Stimulated activated CD4-positive, alpha-beta T cell treated with anti-CD3 and anti-CD28 coated beads, Interleukin-12 subunit alpha, Interleukin-12 subunit beta, amount 100 ng/mL, for 48 hours (primary cell): ENCODE results near the gene ECE1.
A peak's percentile ranks its signal among the peaks of the same experiment; 100 is the strongest.

ENCODE experiments used
- DNase-seq, 3 donors: peaks; one replicate each; pipeline ENCODE4 v3.0.0-alpha.2; 2020; ENCODE audit warnings: low read depth in 2 of 3, low spot score in 1 of 3

The ECE1 gene

DNA sequence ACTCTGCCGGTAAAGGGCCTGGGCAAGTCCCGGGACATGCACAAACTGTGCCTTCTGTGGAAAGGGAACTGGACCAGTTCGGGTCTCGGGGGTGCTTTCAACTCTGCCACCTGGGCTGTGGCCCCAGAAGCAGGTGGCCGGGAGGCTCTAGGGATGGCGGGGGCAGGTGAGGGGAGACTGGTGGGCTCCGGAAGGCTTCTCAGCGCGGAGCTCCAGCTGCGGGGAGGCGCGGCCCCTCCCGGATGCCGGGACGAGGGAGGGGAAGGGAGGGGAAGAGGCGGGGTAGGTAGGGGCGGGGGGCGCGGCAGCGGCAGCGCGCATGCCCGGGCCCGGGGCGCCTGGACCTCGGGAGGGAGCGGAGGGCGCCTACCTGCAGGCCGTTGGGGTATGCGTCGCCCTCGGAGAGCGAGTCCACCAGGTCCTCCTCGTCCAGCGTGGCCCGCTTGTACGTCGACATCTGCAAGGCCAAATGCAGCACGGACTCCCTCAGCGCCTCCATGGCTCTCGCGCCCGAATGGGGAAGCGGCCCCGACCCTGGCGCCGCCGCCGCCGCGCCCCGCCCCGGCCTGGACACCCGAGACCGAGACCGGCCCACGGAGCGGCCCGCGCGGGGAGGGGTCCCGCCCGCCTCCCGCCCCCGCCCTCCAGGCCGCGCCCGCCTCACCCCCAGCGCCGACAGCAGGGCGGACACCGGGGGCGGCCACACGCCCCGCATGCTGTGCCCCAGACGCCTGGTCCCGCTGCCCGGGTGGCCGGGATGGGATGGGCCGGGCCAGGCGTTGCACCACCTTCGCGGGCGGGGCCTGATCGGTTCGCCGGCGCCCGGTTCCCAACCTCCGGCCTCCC lies at the start of gene ECE1:
TSS of gene ECE1 (minus strand) at position 764 of the 846 bp plus-strand sequence. CDS start at position 715, 49 bp downstream.
- peak in 1 of 3 donors; percentile 45 for DNase-seq

DNA sequence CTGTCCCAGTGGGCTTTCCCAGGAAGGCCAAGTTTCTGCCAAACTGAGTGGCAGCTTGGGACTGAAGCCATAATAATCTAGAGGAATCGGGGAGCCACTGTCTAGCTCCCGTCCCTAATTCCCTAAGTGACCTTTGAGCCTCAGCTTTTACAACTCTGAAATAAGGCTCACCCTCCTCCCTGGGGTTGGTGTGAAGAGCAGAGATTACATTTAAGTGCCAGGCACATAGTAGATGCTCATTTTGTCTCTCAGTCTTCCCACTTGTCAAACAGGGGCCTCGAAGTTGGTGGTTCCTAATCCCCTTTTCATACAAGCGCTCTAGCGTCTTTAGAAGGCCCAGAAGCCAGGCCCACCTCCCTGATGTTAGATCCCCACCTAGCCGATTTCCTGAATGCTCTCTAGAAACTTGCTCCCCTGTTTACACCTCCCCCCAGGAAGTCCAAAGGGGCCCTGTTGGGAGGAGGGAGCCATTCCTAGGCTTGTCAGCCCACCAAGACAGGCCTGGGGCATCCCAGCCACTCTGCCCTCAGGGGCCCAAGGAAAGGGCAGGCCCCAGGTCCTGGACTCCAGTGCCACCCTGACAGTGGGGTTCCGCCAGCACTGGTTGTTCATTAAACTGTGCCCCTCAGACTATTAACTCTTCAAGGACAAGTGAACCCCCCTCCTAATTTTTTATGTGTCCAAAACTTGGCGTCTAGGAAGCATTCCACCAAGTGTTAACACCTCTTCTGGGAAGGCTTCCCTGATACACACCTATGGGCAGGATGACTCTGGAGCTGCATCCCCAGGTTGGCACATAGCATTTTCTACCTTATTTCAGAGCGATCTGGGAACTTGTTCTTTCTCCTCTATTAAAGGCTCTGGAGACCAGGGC lies 49.3 kb upstream of the ECE1 start:
- DNase-seq = no peak

DNA sequence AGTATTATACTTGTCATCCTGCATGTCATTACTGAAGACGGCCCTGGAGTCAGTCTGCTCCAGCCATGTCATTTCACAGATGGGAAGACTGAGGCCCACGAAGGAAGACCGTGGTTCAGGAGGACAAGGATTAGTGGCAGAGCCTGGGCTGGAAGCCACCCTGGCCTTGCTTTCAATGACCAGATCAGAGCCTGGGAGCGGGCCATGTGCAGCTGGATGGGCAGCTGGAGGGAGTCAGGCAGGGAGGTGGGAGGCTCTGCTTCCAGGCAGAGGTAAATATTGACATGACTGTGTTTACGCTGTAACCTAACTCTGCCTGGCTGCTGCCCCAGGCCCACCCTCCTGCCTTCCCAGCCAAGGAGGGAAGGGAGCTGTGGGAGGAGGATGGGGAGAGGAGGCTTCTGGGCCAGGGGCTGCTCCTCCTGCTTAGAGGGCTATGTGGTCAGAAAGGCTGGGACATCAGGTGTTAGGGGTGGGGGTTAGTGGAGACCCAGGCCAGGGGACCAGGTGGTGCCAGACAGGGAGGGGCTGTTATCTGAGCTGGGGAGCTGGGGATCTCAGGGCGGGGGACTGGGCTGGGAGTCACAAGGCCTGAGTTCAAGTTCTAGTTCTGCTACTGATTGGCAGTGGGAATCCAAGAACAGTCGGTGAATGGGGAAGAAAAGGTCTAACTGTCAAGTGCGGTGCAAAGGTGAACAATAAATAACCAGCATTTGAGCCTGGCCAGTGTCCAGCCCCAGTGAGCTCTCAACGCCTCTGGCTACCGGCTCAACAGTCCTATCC lies 48.5 kb upstream of the ECE1 start:
- DNase-seq = no peak

DNA sequence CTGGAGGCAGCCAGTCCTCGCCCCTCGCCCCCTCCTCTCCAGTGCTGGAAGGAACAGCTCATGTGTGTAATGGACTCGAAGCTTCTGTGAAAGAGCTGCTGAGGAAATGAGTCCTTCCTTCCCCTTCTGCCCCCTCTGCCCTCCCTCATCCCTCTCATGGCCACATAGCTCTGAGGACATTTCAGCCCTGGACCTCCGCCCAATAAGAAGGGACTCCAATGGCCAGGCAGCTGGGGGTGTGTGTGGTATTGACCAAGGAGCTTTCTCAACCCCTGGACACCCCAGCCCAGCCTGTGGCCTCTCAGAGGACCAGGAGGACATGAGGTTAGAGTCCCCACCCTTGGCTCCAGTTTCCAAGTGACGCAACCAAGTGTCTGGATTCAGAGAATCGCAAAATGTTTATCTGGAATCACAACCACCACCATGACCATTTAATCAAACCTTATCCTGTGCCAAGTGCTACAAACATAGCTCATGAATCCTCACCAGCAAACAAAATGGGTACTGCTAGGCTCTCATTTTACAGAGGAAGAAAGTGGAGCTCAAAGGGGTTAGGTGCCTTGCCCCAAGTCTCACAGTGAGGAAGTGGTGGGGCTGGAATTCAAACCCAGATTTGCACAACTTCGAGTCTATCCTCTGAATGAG lies 47.8 kb upstream of the ECE1 start:
- DNase-seq = no peak

DNA sequence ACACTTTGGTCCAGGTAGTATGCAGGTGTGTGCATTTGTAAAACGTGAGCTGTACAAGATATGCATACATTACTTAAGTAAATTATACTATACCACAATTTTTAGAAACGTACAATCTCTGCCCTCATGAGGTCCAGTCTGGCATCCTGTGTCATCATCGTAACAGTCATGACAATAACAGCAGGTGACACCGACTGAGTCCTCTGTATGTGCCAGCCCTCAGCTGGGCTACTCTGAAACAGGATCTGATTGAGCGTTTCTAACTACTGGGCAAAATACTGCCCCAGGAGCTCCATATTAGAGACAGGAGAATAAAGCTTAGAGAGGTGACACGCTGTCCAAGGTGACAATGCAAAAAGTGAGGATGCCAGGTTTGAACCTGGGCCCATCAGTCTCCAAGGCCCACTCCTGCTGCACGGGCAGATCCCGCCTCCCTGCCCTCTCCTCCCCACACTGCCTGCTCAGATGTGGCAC lies 47.2 kb upstream of the ECE1 start:
- no peak for DNase-seq

DNA sequence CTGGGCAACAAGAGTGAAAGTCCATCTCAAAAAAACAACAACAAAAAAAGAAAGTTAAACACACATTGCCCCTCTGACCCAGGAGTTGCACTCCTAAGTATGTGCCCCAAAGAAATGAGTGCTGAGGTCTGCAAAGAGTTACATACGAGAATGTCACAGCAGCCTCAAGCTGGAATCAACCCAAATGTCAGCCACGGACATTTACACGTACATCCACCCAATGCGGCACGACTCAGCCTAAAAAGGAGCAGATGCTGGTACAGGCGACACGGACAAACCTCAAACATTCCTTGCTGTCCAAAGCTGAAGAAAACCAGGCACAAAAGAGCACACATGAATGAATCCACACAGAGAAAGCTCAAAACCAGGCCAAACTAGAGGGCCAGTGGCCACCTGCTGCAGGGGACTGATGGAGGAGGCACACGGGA lies 46.8 kb upstream of the ECE1 start:
- DNase-seq = no peak

DNA sequence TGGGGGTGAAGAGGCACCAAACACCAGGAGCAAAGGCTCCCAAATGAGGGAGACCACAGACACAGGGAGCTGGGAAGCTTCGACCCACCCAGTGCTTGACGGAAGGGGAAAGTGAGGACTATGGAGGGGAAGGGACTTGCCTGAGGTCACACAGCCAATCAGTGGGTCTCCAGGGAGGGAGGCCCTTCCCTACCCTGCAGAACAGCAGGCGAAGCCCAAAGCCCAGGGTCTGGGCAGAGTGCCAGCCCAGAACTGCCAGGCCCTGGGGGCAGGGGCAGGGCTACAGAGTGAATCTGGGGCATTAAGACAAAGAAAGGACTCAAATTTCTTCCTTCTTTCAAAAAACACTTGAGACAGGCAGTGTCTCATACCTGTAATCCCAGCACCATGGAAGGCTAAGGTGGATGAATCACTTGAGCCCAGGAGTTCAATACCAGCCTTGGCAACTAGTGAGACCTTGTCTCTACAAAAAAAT lies 45.5 kb upstream of the ECE1 start:
- no peak for DNase-seq

DNA sequence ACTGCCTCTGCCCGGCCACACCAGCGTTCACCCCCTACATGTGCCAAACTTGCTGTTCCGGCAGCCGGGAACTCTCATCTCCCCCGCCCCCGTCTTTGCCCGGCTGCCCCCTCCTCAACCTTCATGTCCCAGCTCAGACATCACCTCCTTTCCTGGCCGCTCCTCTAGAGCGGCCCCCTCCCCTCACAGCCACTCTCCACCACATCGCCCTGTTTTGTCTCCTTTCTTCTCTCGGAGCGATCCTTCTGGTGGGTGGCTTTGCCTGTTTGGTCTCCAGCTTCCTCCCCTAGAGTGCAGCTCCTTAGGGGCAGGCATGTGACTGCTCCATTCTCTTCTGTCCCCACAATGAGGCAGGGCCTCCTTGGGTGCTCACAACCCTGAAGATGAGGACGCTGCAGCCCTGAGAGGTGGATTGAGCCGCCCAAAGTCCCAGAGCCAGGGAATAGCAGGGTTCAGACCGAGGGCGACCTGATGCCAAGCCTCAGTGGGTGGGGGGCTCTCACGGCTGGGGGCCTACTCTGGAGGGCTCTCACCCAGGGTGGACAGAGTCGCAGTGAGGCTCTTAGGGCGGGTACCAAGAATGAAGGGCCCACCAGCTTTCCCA lies 44.9 kb upstream of the ECE1 start:
- no peak for DNase-seq

DNA sequence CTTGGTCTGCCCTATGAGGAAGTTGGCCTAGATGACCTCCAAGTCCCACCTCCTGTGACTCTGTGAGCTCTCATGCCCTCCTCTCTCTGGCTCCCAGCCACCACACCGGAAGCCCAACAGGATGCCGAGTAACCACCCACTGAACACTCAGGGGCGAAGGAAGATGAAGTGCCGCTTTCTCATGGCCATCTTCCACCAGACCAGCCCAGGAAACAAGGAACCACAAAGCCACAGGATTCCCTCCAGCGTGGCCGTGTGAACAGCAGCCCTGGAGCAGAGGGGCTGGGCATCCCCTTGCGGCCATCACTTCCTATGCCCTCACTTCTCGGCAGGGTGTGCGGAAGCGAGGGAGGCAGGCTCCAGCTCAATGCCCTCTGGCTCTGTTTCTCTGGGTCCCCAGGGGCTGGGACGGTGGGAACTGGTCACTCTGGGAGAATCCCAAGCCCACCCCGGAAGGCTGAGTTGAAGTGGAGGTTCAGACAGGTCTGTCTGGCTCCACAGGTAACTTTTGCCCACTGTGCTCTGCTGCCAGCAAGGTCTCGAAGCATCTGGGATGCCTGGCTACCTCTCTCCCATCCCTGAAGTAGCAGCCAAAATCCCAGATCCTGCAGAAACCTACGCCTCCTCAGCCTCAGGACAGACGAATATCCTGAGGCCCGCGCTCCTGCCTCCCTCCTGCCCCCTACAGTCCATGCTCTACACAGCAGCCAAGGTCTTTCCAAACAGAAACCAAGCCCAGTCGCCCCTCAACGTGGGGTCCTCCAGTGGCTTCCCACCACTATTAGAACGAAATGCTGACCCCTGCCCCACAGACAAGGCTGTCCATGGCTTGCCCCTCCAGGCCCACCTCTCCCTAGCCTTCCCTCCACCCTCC lies 44.2 kb upstream of the ECE1 start:
- DNase-seq = peak; percentile 56 to 67 (median 64)

DNA sequence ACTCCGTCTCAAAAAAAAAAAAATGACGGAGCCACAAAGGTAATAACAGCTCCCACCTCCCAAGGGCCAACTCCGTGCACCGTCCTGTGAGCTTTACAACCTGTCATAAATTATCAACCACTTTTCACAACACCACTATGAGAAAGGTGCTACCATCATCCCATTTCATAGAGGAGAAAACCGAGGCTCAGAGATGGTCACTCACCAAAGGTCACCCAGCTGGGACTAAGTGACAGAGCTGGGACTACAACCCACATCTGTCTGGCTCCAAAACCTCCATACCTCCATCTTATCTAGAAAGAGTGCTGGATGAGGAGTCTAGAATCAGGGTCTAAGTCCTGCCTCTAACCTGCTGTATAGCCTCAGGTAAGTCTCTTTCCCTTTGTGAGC lies 43.6 kb upstream of the ECE1 start:
- no peak for DNase-seq

DNA sequence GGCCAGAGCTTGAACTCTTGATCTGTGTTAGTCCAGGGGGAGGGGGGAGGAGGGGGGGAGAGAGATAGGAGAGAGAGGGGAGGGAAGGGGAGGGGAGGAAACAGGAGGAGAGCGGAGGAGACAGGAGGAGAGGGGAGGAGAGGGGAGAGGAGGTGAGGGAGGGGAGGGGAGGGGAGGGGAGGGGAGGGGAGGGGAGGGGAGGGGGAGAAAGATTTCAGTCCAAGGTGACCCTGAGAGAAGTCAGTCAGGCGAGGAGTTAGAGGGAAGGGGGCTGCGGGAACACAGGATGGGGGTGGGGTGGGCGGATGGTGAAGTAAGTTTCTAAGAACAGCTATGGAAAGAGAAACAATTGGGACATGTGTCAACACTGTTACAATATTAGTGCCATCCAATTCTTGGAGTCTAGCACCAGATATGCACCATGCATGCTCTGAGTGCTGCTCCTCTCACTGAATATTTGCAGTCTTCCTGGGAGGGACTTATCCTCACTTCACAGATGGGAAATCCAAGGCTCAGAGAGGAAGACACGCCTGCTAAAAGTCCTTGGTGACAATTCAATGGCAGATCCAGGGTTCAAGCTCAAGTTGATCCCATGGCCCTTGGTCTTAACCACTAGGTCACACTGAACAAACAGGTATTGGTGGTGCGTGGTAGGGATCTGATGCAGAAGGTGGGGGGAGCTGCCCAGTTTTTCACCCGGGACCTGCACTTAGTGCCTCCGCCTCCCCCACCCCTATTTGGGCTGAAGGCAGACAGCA lies 42.5 kb upstream of the ECE1 start:
- no peak for DNase-seq

DNA sequence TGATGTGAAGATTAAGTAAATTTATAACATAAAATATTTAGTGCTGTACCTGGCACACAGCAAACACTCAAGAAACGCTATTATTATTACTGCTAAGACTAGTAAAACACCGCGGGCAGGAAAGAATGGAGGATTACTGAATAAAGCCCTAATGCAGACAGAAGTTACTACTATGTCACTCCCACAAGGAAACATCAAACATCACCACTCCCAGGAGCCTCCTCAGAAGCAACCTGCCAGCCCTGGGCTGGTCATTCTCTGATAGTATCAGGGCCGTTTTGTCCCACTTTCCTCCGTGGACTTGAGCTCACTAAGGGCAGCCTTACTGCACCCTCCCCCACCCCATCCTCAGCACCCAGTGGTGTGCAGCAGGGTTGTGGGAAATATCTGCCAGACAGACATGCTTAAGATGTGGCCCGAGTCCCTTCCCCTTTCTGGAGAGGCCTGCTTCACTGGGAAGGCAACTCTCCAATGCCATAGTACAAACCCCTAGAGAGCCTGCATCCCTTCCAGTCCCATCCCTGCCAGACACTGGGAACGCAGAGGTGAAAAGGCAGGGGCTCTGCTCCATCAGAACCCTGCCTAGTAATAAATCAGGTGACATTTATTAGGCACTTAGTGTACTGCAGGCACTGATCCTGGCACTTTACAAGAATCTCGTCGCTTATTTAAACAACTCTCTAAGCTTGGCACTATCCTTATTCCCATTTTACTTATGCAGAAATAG lies 41.7 kb upstream of the ECE1 start:
- DNase-seq = no peak

DNA sequence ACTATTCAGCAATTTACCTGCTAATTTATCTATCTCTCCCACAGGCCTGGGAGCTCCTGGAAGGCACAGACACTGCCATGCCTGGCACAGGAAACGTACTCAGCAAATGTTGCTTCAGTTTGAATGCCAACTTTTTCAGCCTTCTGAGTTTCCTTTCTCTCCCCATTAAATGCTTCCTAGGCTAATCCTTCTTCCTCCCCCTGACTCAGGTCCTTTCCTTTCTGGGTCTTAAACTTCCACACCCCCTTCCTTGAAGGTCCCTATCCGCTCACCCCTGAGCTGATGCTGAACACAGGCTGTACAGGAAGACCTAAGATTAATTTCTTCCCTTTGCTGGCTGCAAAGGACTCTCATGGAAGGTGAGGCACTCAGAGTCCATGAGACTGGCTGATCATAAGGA lies 40.3 kb upstream of the ECE1 start:
- DNase-seq = no peak

DNA sequence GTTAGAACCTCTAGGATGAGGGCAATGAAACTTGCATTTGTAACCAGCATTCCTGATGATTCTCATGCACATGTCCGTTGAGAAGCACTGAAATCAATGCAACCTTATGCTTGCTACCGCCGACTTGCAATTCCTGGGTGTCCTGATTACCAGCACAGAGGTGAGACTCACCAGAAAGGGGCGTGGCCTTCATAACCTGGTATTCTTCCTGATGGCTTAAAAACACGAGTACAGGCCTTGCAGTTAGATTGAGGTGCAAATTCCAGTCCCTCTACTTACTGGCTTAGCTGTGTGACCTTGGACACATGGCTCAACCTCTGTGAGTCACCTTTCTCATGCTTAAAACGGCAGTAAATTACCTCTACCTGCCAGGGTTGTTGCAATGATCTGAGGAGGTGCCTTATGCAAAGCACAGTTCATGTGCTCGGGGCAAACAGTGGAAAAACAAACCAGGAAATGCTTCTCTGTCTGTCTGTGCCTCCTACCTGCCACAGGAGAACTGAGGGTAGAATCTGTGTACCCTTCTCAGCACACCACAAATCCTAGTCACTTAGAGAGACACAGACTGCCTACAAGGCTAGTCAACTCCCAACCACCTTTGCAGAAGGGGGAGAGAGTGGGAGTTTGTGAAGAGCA lies 39.1 kb upstream of the ECE1 start:
- DNase-seq = no peak

DNA sequence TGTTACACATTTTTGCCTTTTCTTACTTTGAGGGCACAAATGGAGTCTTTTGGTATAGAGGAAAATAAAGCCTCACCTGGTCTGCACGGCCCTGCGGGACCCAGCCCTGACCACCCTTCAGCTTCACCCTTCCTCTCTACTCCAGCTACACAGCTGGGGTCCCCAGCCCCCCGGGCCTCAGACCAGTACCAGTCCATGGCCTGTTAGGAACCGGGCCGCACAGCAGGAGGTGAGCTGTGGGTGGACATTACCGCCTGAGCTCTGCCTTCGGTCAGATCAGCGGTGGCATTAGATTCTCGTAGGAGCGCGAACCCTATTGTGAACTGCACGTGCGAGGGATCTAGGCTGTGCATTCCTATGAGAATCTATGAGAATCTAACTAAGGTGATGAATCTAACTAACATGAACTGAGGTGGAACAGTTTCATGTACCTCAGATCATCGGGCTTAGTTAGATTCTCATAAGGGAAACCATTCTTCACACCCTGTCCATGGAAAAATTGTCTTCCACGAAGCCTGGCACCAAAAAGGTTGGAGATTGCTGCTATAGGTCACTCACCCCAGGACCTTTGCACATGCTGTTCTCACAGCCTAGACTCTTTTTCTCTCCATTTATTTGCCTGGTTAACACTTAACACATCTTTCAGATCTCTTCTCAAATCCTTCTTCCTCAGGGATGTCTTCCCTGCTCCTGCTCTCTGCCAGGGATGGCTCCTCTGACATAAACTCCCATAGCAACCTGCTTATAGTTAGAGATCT lies 37.5 kb upstream of the ECE1 start:
- DNase-seq = no peak

DNA sequence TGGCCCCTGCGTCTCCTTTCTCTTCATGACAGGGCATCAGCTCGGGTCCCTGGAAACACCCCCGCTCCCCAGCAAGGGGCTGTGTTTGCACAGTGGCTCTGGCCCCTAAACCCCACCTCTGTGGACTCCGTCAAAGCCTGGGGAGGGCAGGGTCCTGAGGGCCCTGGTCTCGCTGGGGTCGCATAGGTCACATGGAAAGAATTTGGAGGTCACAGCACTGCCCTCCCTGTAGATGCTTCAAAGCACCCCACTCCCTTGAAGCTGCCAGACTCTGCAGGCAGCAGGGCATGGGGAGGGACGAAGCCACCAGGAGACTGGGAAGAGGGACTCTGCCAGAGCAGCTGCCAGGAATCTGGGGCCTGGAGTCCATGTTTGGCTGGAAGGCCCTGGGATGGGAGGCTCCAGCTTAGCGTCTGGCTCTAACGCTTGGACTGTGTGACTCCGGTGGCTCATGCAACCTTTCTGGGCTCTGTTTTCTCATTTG lies 36.6 kb upstream of the ECE1 start:
- DNase-seq = no peak
